Fibroblast of lung (primary cell): ENCODE measurements around the gene PTCSC3.

Experiments used
- EZH2 ChIP-seq: IDR thresholded peaks from 2 replicates; pipeline ENCODE4 v1.5.1; 2012; ENCODE audit warnings: low read length, control low read depth, mild to moderate bottlenecking; ENCODE audit errors: missing control alignments
- TF ChIP-seq, protein P1 (sequence below), 2 donors: IDR thresholded peaks in 1 of 2; conservative IDR thresholded peaks in 1 of 2; 1 replicate in 1 of 2; 2 replicates in 1 of 2; pipeline ENCODE4 v1.5.1; 2011 to 2012; ENCODE audit warnings: low read length in 2 of 2, control low read depth in 1 of 2, inconsistent platforms in 1 of 2, low read depth in 1 of 2, mild to moderate bottlenecking in 1 of 2

DNA sequence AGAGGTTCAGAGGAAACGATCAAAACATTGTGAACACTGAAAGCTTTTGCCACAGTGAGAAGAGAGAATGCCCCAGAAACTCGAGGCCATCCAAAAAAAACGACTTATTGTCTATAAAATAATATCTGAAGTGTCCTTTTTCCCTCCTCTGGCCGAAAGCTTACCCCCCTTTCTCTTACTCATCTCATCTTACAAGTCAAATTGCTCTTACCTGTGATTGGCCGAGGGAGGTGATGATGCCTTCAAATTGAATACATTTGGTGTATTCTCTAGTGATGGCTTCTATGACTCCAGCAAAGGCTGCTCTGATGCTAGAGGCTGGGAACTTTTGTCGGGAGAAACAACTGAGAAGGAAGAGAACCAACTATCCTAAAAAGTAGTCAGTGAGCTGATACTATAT is 90.7 kb downstream of the PTCSC3 start:
- TF ChIP-seq, protein P1, sequence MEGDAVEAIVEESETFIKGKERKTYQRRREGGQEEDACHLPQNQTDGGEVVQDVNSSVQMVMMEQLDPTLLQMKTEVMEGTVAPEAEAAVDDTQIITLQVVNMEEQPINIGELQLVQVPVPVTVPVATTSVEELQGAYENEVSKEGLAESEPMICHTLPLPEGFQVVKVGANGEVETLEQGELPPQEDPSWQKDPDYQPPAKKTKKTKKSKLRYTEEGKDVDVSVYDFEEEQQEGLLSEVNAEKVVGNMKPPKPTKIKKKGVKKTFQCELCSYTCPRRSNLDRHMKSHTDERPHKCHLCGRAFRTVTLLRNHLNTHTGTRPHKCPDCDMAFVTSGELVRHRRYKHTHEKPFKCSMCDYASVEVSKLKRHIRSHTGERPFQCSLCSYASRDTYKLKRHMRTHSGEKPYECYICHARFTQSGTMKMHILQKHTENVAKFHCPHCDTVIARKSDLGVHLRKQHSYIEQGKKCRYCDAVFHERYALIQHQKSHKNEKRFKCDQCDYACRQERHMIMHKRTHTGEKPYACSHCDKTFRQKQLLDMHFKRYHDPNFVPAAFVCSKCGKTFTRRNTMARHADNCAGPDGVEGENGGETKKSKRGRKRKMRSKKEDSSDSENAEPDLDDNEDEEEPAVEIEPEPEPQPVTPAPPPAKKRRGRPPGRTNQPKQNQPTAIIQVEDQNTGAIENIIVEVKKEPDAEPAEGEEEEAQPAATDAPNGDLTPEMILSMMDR (conservative IDR thresholded peaks at IDR 0.05 in 1 of 2, IDR thresholded peaks at IDR 0.05 in 1 of 2; ENCODE audit: low read depth in 1 of 2, low read length in 2 of 2): no peak
- TF ChIP-seq EZH2: no peak
